K562 (cell line): Measurements from ENCODE around the gene MRPS30.
"Not testable (repeated sequence)": the region's sequence is repeated elsewhere in the genome, so short reads cannot be mapped to it uniquely, and the experiment has no call there.

Experiments used
- CEBPB ChIP-seq: fragments of 450-650 bp; IDR thresholded peaks from 2 replicates; pipeline ENCODE4 v1.6.1; 2016; ENCODE audit warnings: missing genetic modification characterization, missing compliant biosample characterization
- CTCF ChIP-seq, 3 experiments: IDR thresholded peaks in 2 of 3; conservative IDR thresholded peaks in 1 of 3; 2 replicates each; pipeline ENCODE4 v1.5.1; 2011 to 2012; ENCODE audit warnings: low read length in 3 of 3, mild to moderate bottlenecking in 3 of 3, control low read depth in 2 of 3, improper control_type of control experiment in 1 of 3, inconsistent platforms in 1 of 3, low read depth in 1 of 3, mixed read lengths in 1 of 3, moderate library complexity in 1 of 3; ENCODE audit not compliant: insufficient read depth in 2 of 3
- EZH2 ChIP-seq: IDR thresholded peaks from 2 replicates; pipeline ENCODE4 v1.6.1; 2012; ENCODE audit warnings: low read depth, mild to moderate bottlenecking, inconsistent platforms, low read length, borderline replicate concordance
- FOXJ2 ChIP-seq: fragments of 200-800 bp; sonication (Bioruptor generic); IDR thresholded peaks from 2 replicates; pipeline ENCODE4 v1.6.1; 2016; ENCODE audit warnings: missing genetic modification characterization, missing compliant biosample characterization
- JUND ChIP-seq, 2 experiments: IDR thresholded peaks; 2 replicates in 1 of 2; 3 replicates in 1 of 2; pipeline ENCODE4 v1.6.1; 2011; ENCODE audit warnings: borderline replicate concordance in 2 of 2, low read depth in 2 of 2, low read length in 2 of 2, improper control_type of control experiment in 1 of 2, missing biosample characterization in 1 of 2, missing genetic modification characterization in 1 of 2, missing genetic modification reagents in 1 of 2
- MAFF ChIP-seq: IDR thresholded peaks from 2 replicates; pipeline ENCODE4 v1.6.1; 2012; ENCODE audit warnings: low read length, improper control_type of control experiment
- NFRKB ChIP-seq: fragments of 450-650 bp; IDR thresholded peaks from 2 replicates; pipeline ENCODE4 v1.6.1; 2016; ENCODE audit warnings: low read depth
- PHTF2 ChIP-seq: fragments of 250-450 bp; sonication (Bioruptor Pico); IDR thresholded peaks from 2 replicates; pipeline ENCODE4 v1.5.0; 2021; ENCODE audit warnings: mild to moderate bottlenecking
- POLR2A ChIP-seq: fragments of 450-650 bp; conservative IDR thresholded peaks from 2 replicates; pipeline ENCODE4 v1.6.1; 2016
- REST ChIP-seq, 2 experiments: fragments of 450-650 bp; formaldehyde crosslinking in 1 of 2; IDR thresholded peaks; 2 replicates each; pipeline versions ENCODE4 v1.4.0 to v1.6.1; 2014 to 2020; ENCODE audit warnings: mild to moderate bottlenecking in 2 of 2, borderline replicate concordance in 1 of 2, low read depth in 1 of 2
- USF2 ChIP-seq: sonication (generic); formaldehyde crosslinking; IDR thresholded peaks from 2 replicates; pipeline ENCODE4 v1.5.0; 2020; ENCODE audit warnings: missing genetic modification reagents
- TF ChIP-seq, protein P1 (sequence below): fragments of 250-450 bp; sonication (Bioruptor Pico); IDR thresholded peaks from 2 replicates; pipeline ENCODE4 v1.8.0; 2021; ENCODE audit warnings: borderline replicate concordance, mild to moderate bottlenecking, moderate library complexity; ENCODE audit not compliant: poor library complexity, severe bottlenecking

DNA sequence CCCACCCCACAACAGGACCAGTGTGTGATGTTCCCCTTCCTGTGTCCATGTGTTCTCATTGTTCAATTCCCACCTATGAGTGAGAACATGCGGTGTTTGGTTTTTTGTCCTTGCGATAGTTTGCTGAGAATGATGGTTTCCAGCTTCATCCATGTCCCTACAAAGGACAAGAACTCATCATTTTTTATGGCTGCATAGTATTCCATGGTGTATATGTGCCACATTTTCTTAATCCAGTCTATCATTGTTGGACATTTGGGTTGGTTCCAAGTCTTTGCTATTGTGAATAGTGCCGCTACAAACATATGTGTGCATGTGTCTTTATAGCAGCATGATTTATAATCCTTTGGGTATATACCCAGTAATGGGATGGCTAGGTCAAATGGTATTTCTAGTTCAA is 15.9 kb downstream of the MRPS30 start:
- TF ChIP-seq CTCF (IDR thresholded peaks at IDR 0.05 in 2 of 3, conservative IDR thresholded peaks at IDR 0.05 in 1 of 3; ENCODE audit: insufficient read depth in 2 of 3, low read depth in 1 of 3, low read length in 3 of 3); FOXJ2; USF2; PHTF2 (CRISPR knock-in tag); REST (IDR thresholded peaks at IDR 0.05; ENCODE audit: borderline replicate concordance); REST (CRISPR knock-in tag; IDR thresholded peaks at IDR 0.05; ENCODE audit: low read depth); NFRKB; CEBPB; EZH2; MAFF; JUND (IDR thresholded peaks at IDR 0.05; ENCODE audit: borderline replicate concordance, low read depth, low read length); JUND (tag; IDR thresholded peaks at IDR 0.05; ENCODE audit: borderline replicate concordance, low read depth, low read length); POLR2A: not testable (repeated sequence)
- TF ChIP-seq, protein P1, sequence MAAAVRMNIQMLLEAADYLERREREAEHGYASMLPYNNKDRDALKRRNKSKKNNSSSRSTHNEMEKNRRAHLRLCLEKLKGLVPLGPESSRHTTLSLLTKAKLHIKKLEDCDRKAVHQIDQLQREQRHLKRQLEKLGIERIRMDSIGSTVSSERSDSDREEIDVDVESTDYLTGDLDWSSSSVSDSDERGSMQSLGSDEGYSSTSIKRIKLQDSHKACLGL (CRISPR knock-in tag) = not testable (repeated sequence)
